ENCODE results near the gene MYF5.

MYF5 gene

DNA sequence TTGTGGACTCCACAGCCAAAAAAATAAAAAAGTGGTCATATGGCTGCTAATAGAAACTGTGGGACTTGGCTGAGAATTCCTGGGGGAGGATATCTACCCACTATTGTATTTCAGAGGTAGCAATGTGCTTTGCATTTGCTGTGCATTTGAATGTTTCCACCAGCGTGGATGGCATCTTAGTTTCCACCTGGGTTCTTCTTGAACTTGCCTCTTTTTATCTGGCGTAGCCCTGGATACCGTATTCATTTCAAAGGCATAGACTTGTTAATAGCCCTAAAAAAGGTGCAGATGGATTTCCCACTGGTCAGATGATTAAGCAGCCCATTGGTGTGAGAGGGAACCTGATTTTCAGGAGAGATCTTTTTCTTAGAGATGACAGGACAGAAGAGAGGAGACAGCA, 1.9 kb upstream of the MYF5 start:
- H3K27ac ChIP-seq (ENCODE audit: low read length): no peak overlapping the region
- no peaks in the 10 kb centered on the region for H3K4me1 ChIP-seq (ENCODE audit: insufficient read depth, low read length)
- no peaks in the 10 kb centered on the region for H3K27me3 ChIP-seq (ENCODE audit: insufficient read depth, low read length, poor library complexity)
- no peak overlapping the region for H3K4me2 ChIP-seq (ENCODE audit: insufficient read depth, low read length)
- no peak overlapping the region for H3K9ac ChIP-seq (ENCODE audit: low read depth, low read length)
- TF ChIP-seq, protein P1, sequence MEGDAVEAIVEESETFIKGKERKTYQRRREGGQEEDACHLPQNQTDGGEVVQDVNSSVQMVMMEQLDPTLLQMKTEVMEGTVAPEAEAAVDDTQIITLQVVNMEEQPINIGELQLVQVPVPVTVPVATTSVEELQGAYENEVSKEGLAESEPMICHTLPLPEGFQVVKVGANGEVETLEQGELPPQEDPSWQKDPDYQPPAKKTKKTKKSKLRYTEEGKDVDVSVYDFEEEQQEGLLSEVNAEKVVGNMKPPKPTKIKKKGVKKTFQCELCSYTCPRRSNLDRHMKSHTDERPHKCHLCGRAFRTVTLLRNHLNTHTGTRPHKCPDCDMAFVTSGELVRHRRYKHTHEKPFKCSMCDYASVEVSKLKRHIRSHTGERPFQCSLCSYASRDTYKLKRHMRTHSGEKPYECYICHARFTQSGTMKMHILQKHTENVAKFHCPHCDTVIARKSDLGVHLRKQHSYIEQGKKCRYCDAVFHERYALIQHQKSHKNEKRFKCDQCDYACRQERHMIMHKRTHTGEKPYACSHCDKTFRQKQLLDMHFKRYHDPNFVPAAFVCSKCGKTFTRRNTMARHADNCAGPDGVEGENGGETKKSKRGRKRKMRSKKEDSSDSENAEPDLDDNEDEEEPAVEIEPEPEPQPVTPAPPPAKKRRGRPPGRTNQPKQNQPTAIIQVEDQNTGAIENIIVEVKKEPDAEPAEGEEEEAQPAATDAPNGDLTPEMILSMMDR (IDR thresholded peaks at IDR 0.05; ENCODE audit: borderline replicate concordance, extremely low read depth, low read length, poor library complexity, severe bottlenecking): no peak
- no peak for TF ChIP-seq EZH2 (IDR thresholded peaks at IDR 0.05; ENCODE audit: borderline replicate concordance, low read depth, low read length, severe bottlenecking)
- ATAC-seq (ENCODE audit: insufficient read depth, low read depth) (no peak), DNase-seq (no peak)
- no peaks in the 10 kb centered on the region for H3K36me3 ChIP-seq (ENCODE audit: insufficient read depth, low read length)
- H3K79me2 ChIP-seq (ENCODE audit: insufficient read depth, low read length): no peaks in the 10 kb centered on the region
- H3K9me3 ChIP-seq (ENCODE audit: insufficient read depth, low read length, severe bottlenecking): no peaks in the 10 kb centered on the region
- H4K20me1 ChIP-seq (ENCODE audit: insufficient read depth, low read length): no peaks in the 10 kb centered on the region
- H2AFZ ChIP-seq (ENCODE audit: low read depth, low read length): no peak overlapping the region
- H3K4me3 ChIP-seq (ENCODE audit: low read depth in 1 of 2, low read length in 2 of 2): no peak overlapping the region

- Histone ChIP-seq H4K20me1 (ENCODE audit: insufficient read depth, low read length) (no peaks in the 10 kb centered on the region), H3K4me1 (ENCODE audit: insufficient read depth, low read length) (no peaks in the 10 kb centered on the region), H3K27me3 (ENCODE audit: insufficient read depth, low read length, poor library complexity) (no peaks in the 10 kb centered on the region), H3K9me3 (ENCODE audit: insufficient read depth, low read length, severe bottlenecking) (no peaks in the 10 kb centered on the region), H3K27ac (ENCODE audit: low read length) (no peak overlapping the region), H3K79me2 (ENCODE audit: insufficient read depth, low read length) (no peaks in the 10 kb centered on the region), H3K9ac (ENCODE audit: low read depth, low read length) (no peak overlapping the region), H3K4me2 (ENCODE audit: insufficient read depth, low read length) (no peak overlapping the region), H2AFZ (ENCODE audit: low read depth, low read length) (no peak overlapping the region), H3K36me3 (ENCODE audit: insufficient read depth, low read length) (no peaks in the 10 kb centered on the region), H3K4me3 (ENCODE audit: low read depth in 1 of 2, low read length in 2 of 2) (no peak overlapping the region)
- TF ChIP-seq, protein P1 (IDR thresholded peaks at IDR 0.05; ENCODE audit: borderline replicate concordance, extremely low read depth, low read length, poor library complexity, severe bottlenecking): no peak
- TF ChIP-seq EZH2 (IDR thresholded peaks at IDR 0.05; ENCODE audit: borderline replicate concordance, low read depth, low read length, severe bottlenecking): no peak
- ATAC-seq (ENCODE audit: insufficient read depth, low read depth) (no peak), DNase-seq (no peak)
Observed at GRCh38 chr12:80715713-80716249, 931 bp upstream of the MYF5 start.

DNA sequence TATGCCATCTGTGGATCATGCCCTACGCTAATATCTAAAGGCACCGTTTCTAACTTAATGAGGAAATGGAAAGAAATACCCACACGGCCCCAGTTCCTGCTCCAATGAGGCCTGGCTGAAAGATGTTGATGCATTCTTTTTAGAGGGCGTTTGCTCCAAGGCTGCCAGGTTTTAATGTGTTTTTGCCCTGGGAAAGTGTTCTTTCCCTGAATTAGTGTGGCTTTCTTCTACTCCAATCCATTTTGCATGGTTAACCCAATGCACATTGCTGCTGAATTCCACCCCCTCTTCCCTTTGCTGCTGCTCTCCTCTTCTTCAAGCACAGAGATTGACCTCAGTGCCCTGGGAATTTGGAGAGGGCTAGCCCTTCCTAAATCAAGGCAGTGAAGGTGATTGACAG, 1.1 kb downstream of the MYF5 start:
- ATAC-seq (ENCODE audit: insufficient read depth, low read depth) (no peak), DNase-seq (no peak)
- Histone ChIP-seq H4K20me1 (ENCODE audit: insufficient read depth, low read length) (no peaks in the 10 kb centered on the region), H3K4me1 (ENCODE audit: insufficient read depth, low read length) (no peaks in the 10 kb centered on the region), H3K9me3 (ENCODE audit: insufficient read depth, low read length, severe bottlenecking) (no peaks in the 10 kb centered on the region), H3K4me2 (ENCODE audit: insufficient read depth, low read length) (no peak overlapping the region), H3K27me3 (ENCODE audit: insufficient read depth, low read length, poor library complexity) (no peaks in the 10 kb centered on the region), H3K79me2 (ENCODE audit: insufficient read depth, low read length) (no peaks in the 10 kb centered on the region), H3K4me3 (ENCODE audit: low read depth in 1 of 2, low read length in 2 of 2) (no peak overlapping the region), H2AFZ (ENCODE audit: low read depth, low read length) (0 out of 2 replicates have a peak overlapping the region, but pooled peaks have one; percentile 38), H3K27ac (ENCODE audit: low read length) (no peak overlapping the region), H3K36me3 (ENCODE audit: insufficient read depth, low read length) (no peaks in the 10 kb centered on the region), H3K9ac (ENCODE audit: low read depth, low read length) (no peak overlapping the region)
- TF ChIP-seq, protein P1 (IDR thresholded peaks at IDR 0.05; ENCODE audit: borderline replicate concordance, extremely low read depth, low read length, poor library complexity, severe bottlenecking): no peak

DNA sequence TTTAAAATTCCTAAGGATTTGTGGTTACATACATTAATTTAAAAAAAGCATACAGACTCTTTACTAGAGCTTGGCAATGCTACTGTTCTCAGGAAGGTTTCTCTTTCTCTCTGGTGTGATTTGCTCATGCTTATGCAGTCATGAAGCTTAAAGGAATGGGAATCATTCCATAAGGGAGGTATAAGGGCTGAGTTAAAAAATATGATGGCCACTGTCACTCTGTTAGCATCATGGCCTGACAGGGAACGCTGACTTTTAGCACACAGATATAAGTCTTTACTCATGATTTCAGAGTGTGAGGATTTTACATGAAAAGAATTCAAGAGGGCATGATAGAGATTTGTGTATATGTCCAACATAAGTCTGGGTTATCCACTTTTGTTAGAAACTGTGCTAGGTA, 3.8 kb downstream of the MYF5 start:
- Histone ChIP-seq H2AFZ (ENCODE audit: low read depth, low read length) (no peak overlapping the region), H3K4me1 (ENCODE audit: insufficient read depth, low read length) (no peaks in the 10 kb centered on the region), H3K4me3 (ENCODE audit: low read depth in 1 of 2, low read length in 2 of 2) (no peak overlapping the region), H3K27ac (ENCODE audit: low read length) (no peak overlapping the region), H3K79me2 (ENCODE audit: insufficient read depth, low read length) (no peaks in the 10 kb centered on the region), H3K27me3 (ENCODE audit: insufficient read depth, low read length, poor library complexity) (no peaks in the 10 kb centered on the region), H4K20me1 (ENCODE audit: insufficient read depth, low read length) (no peaks in the 10 kb centered on the region), H3K9ac (ENCODE audit: low read depth, low read length) (no peak overlapping the region), H3K36me3 (ENCODE audit: insufficient read depth, low read length) (no peaks in the 10 kb centered on the region), H3K9me3 (ENCODE audit: insufficient read depth, low read length, severe bottlenecking) (no peaks in the 10 kb centered on the region), H3K4me2 (ENCODE audit: insufficient read depth, low read length) (no peak overlapping the region)
- ATAC-seq (ENCODE audit: insufficient read depth, low read depth): no peak
- TF ChIP-seq EZH2 (IDR thresholded peaks at IDR 0.05; ENCODE audit: borderline replicate concordance, low read depth, low read length, severe bottlenecking): no peak
- TF ChIP-seq, protein P1 (IDR thresholded peaks at IDR 0.05; ENCODE audit: borderline replicate concordance, extremely low read depth, low read length, poor library complexity, severe bottlenecking): no peak
- DNase-seq: no peak

Data from DND-41 (cell line).